K562 (cell line): ENCODE measurements around the gene C11orf98. TPM values are rescaled to one million over a fixed set of nuclear protein-coding genes. Genes with fewer than 3 reads are reported as not detected.
A peak's percentile ranks its signal among the peaks of the same experiment; 100 is the strongest.

ENCODE experiments used
- CAMTA2 ChIP-seq: fragments of 250-450 bp; sonication (Bioruptor Pico); conservative IDR thresholded peaks from 2 replicates; pipeline ENCODE4 v1.5.1; 2022
- E2F6 ChIP-seq, 2 experiments: IDR thresholded peaks; 2 replicates each; pipeline ENCODE4 v1.6.1; 2011; ENCODE audit warnings: borderline replicate concordance in 1 of 2, control low read depth in 1 of 2, low read depth in 1 of 2, low read length in 1 of 2, mild to moderate bottlenecking in 1 of 2, mixed read lengths in 1 of 2, moderate library complexity in 1 of 2; ENCODE audit not compliant: insufficient read depth in 1 of 2, insufficient read length in 1 of 2, poor library complexity in 1 of 2, severe bottlenecking in 1 of 2; ENCODE audit errors: extremely low read depth in 1 of 2
- HOMEZ ChIP-seq: fragments of 250-450 bp; sonication (Bioruptor Pico); IDR thresholded peaks from 2 replicates; pipeline ENCODE4 v1.4.0; 2020; ENCODE audit warnings: mild to moderate bottlenecking, moderate library complexity
- MED1 ChIP-seq: sonication (generic); formaldehyde crosslinking; IDR thresholded peaks from 2 replicates; pipeline ENCODE4 v1.8.1; 2023; ENCODE audit warnings: missing genetic modification reagents, borderline replicate concordance
- MLLT1 ChIP-seq, 2 experiments: fragments of 450-650 bp; IDR thresholded peaks; 2 replicates each; pipeline ENCODE4 v1.6.1; 2016
- PREB ChIP-seq: sonication (generic); formaldehyde crosslinking; IDR thresholded peaks from 2 replicates; pipeline ENCODE4 v1.8.1; 2023; ENCODE audit warnings: mild to moderate bottlenecking, missing genetic modification reagents
- TEAD2 ChIP-seq: fragments of 450-650 bp; IDR thresholded peaks from 2 replicates; pipeline ENCODE4 v1.6.1; 2016; ENCODE audit warnings: missing genetic modification characterization, control low read depth, missing compliant biosample characterization
- ZBTB9 ChIP-seq: fragments of 450-650 bp; formaldehyde crosslinking; IDR thresholded peaks from 2 replicates; pipeline ENCODE4 v1.4.0; 2020; ENCODE audit warnings: mild to moderate bottlenecking, moderate library complexity
- ZNF133 ChIP-seq: fragments of 250-450 bp; sonication (Bioruptor Pico); IDR thresholded peaks from 2 replicates; pipeline ENCODE4 v1.4.0; 2020; ENCODE audit warnings: mild to moderate bottlenecking
- polyA plus RNA-seq, 8 experiments: library from polyadenylated mRNA; depleted of rRNA in 4 of 8; stranded (reverse) in 5 of 8; unstranded in 3 of 8; fragments of >200 nt; fragmentation: Nextera tagmentation in 2 of 8; fragmentation: Illumina TruSeq in 1 of 8; extraction: Ambion mirVana in 2 of 8; extraction: Trizol in 1 of 8; gene quantifications; 2 replicates each; pipeline versions ENCODE4 v1.2.1 to v1.2.3, GENCODE V29; 2011 to 2014; ENCODE audit warnings: inconsistent platforms in 1 of 8, missing spikeins in 1 of 8
- total RNA-seq, 7 experiments: library from RNA; depleted of rRNA in 6 of 7; stranded (reverse); fragments of >200 nt in 6 of 7; fragmentation: Illumina TruSeq in 2 of 7; extraction: Trizol in 2 of 7; gene quantifications; 2 replicates each; pipeline versions ENCODE4 v1.2.1 to v1.2.3, GENCODE V29; 2011 to 2021; ENCODE audit warnings: low replicate concordance in 1 of 7
- TF ChIP-seq, protein P1 (sequence below): fragments of 450-650 bp; IDR thresholded peaks from 2 replicates; pipeline ENCODE4 v1.6.1; 2016; ENCODE audit warnings: low read depth

C11orf98 gene
- total and polyA plus RNA-seq, 9 of the 15 experiments (the other 6 are each of a cell fraction or from before 2014, with no cell fraction given), result 103 to 352 (median 218) TPM

DNA sequence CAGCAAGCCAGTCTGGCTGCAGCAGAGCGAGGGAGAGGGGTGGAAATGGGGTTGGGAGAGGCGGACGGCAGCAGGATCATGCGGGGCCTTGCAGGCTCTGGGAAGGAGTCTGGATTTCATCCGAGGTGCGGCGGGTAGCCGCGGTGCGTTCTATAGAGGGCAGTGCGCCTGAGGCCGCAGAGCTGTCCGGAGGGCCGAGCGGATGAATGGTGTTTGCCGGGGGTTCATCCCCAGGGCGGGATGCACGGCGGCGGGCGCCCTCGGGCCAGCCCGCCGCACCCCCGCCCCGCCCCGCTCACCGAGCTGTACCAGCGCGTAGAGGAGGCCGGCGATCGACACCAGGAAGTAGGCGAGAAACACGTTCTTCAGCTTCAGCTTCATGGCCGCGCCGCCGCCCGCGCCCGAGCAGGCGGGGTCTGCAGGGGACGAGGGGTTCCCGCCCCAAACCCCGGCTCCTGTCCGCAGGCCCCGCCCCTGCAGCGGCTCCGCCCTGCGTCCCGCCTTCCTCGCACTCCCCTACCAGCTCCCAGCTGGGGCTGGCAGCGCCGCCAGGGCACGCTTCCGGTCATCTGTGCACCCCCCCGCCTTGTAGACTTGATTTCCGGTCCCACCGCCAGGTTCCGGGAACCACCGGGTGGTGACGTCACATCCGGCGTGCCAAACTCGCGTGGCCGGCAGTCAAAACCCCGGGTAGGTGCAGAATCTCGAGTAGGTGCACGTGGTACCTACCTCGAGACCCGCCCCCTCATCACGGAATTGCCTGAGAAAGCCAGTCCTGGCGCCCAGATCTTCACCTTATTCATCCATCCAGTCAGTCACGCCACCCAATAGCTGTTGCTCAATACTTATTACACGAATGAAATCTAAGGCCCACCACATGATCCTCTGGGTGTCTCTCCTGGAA, 43.2 kb downstream of the C11orf98 start, which contains the start of gene B3GAT3 (continued):
- TF ChIP-seq MLLT1 (IDR thresholded peaks at IDR 0.05) (0 out of 4 replicates have a peak, but pooled peaks of 1 of the 2 experiments have one; percentile 69), ZNF133 (CRISPR knock-in tag) (no peak), MED1 (CRISPR knock-in tag) (no peak), CAMTA2 (CRISPR knock-in tag) (no peak), PREB (CRISPR knock-in tag) (no peak), E2F6 (IDR thresholded peaks at IDR 0.05; ENCODE audit: borderline replicate concordance in 1 of 2, extremely low read depth in 1 of 2, insufficient read depth in 1 of 2, insufficient read length in 1 of 2, low read depth in 1 of 2, low read length in 1 of 2, poor library complexity in 1 of 2, severe bottlenecking in 1 of 2) (peak; percentile 93), ZBTB9 (CRISPR knock-in tag) (peak; percentile 68; the same call in 1 of the 2 replicates), TEAD2 (tag) (no peak), HOMEZ (no peak)
- TF ChIP-seq, protein P1, sequence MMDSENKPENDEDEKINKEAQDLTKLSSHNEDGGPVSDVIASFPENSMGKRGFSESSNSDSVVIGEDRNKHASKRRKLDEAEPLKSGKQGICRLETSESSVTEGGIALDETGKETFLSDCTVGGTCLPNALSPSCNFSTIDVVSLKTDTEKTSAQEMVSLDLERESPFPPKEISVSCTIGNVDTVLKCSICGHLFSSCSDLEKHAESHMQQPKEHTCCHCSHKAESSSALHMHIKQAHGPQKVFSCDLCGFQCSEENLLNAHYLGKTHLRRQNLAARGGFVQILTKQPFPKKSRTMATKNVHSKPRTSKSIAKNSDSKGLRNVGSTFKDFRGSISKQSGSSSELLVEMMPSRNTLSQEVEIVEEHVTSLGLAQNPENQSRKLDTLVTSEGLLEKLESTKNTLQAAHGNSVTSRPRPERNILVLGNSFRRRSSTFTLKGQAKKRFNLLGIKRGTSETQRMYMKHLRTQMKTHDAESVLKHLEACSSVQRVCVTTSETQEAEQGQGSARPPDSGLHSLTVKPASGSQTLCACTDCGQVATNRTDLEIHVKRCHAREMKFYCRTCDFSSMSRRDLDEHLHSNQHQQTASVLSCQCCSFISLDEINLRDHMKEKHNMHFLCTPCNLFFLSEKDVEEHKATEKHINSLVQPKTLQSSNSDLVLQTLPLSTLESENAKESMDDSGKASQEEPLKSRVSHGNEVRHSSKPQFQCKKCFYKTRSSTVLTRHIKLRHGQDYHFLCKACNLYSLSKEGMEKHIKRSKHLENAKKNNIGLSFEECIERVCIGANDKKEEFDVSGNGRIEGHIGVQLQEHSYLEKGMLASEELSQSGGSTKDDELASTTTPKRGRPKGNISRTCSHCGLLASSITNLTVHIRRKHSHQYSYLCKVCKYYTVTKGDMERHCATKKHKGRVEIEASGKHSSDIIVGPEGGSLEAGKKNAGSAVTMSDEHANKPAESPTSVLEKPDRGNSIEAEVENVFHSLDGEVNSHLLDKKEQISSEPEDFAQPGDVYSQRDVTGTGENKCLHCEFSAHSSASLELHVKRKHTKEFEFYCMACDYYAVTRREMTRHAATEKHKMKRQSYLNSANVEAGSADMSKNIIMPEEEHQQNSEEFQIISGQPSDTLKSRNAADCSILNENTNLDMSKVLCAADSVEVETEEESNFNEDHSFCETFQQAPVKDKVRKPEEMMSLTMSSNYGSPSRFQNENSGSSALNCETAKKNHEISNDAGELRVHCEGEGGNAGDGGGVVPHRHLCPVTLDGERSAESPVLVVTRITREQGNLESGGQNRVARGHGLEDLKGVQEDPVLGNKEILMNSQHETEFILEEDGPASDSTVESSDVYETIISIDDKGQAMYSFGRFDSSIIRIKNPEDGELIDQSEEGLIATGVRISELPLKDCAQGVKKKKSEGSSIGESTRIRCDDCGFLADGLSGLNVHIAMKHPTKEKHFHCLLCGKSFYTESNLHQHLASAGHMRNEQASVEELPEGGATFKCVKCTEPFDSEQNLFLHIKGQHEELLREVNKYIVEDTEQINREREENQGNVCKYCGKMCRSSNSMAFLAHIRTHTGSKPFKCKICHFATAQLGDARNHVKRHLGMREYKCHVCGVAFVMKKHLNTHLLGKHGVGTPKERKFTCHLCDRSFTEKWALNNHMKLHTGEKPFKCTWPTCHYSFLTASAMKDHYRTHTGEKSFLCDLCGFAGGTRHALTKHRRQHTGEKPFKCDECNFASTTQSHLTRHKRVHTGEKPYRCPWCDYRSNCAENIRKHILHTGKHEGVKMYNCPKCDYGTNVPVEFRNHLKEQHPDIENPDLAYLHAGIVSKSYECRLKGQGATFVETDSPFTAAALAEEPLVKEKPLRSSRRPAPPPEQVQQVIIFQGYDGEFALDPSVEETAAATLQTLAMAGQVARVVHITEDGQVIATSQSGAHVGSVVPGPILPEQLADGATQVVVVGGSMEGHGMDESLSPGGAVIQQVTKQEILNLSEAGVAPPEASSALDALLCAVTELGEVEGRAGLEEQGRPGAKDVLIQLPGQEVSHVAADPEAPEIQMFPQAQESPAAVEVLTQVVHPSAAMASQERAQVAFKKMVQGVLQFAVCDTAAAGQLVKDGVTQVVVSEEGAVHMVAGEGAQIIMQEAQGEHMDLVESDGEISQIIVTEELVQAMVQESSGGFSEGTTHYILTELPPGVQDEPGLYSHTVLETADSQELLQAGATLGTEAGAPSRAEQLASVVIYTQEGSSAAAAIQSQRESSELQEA, result no peak
